Fibroblast of pulmonary artery (primary cell): ENCODE data around the gene CYP17A1.

Source experiments
- DNase-seq: peaks from one replicate; pipeline ENCODE4 v3.0.0-alpha.2; 2010; ENCODE audit warnings: low read depth
- H3K4me3 ChIP-seq: replicated peaks from 2 replicates; pipeline ENCODE4 v1.5.1; 2011; ENCODE audit warnings: low read depth, mild to moderate bottlenecking, control low read depth, low read length, moderate library complexity
- TF ChIP-seq, protein P1 (sequence below): IDR thresholded peaks from 2 replicates; pipeline ENCODE4 v1.5.1; 2011; ENCODE audit warnings: mild to moderate bottlenecking, control low read depth, low read length, inconsistent platforms; ENCODE audit errors: missing control alignments

CYP17A1 gene

DNA sequence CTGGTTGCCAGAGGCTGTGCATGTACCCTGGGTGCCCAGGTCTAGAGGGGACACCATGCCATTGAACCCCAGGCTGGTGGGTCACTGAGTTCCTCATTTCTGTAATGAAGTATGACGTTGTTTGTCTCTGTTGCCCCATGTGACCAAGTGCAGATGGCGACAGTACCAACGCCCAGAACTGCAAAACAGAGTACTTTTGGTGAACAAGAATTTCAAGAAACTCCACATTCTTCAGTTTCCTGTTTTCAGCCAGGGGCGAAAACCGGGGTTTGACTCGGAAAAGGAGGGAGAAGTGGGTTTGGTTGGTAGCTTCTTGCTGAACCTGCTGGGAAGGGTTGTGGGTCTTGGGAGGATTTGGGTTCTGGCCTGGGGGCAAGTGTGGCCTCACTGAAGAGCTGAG lies 18.2 kb downstream of the CYP17A1 start:
- H3K4me3 ChIP-seq = no peak overlapping the region
- no peak for DNase-seq
- TF ChIP-seq, protein P1, sequence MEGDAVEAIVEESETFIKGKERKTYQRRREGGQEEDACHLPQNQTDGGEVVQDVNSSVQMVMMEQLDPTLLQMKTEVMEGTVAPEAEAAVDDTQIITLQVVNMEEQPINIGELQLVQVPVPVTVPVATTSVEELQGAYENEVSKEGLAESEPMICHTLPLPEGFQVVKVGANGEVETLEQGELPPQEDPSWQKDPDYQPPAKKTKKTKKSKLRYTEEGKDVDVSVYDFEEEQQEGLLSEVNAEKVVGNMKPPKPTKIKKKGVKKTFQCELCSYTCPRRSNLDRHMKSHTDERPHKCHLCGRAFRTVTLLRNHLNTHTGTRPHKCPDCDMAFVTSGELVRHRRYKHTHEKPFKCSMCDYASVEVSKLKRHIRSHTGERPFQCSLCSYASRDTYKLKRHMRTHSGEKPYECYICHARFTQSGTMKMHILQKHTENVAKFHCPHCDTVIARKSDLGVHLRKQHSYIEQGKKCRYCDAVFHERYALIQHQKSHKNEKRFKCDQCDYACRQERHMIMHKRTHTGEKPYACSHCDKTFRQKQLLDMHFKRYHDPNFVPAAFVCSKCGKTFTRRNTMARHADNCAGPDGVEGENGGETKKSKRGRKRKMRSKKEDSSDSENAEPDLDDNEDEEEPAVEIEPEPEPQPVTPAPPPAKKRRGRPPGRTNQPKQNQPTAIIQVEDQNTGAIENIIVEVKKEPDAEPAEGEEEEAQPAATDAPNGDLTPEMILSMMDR = no peak

GRCh38 chr10:102817175-102817574 lies 20.0 kb downstream of the CYP17A1 start:
- no peak overlapping the region for H3K4me3 ChIP-seq
- DNase-seq = no peak
- TF ChIP-seq, protein P1 = no peak

DNA sequence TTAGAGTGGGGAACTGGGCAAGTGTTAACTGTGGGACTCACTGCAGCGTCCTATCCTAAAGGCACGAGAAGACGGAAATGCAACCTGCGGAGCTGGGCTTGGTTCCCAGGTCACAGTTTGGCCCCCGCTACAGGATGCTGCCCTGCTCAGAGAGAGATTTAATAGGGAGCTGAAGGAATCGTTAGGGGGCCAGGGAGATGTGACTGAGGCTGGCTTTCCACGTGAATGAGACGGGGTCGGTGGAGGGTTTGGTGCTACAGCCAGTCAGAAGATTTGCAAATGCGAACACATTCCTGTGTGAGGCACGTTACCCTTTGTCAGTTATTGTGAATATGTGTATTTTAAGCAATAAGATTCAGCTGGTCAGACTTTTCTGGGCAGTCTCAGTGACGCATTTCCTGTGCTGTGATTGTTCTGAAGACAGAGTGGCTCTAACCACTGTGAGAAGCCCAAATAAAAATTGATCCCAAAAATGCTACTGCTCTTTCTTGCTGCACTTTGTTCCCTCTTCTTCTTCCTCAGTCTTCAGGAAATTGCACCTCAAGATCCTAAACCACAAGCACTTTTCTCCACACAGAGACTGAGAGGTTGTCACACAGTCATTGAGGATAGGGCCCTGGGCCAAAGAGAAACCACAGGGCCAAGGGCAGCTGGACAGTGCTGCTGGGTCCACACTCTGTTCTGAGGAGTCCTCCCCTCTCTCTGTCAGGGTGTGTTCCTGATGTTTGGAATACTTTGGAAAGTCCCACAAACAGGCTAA lies 21.2 kb downstream of the CYP17A1 start:
- DNase-seq = peak; percentile 98
- TF ChIP-seq, protein P1 = no peak
- no peak overlapping the region for H3K4me3 ChIP-seq

- H3K4me3 ChIP-seq = no peak overlapping the region
- peak; percentile 74 for DNase-seq
- TF ChIP-seq, protein P1 = no peak
These were observed 22.1 kb downstream of the CYP17A1 start for GRCh38 chr10:102814873-102815661.

DNA sequence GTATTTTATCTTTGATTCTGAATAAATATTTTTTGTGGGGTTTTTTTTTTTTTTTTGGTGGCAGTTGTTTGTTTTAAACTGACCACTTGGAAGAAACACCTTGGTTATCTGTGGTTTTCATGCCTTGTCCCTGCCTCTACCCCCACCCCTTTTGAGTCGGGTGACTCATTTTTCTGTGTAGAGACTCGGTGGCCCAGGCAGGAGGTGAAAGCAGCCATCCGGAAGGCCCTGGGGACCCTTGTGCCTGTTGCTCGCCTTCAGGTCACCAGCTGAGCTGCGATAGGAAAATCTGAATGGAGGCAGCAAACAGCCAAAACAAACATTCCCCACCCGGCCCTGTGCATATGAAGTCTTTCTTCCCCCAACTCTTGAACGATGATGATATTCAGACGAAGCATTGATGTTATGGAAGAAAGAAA lies 22.8 kb downstream of the CYP17A1 start:
- no peak overlapping the region for H3K4me3 ChIP-seq
- TF ChIP-seq, protein P1 = no peak
- DNase-seq = peak; percentile 67

- DNase-seq = peak; percentile 76
- TF ChIP-seq, protein P1 = no peak
- H3K4me3 ChIP-seq = no peak overlapping the region
These were observed 23.3 kb downstream of the CYP17A1 start for GRCh38 chr10:102813734-102814452.
